HUES64 (cell line): ENCODE results near the gene KRTAP5-4.

Source experiments
- H3K27ac ChIP-seq: 2 replicates; pipeline ENCODE4 v1.7.0; 2013; ENCODE audit warnings: low read depth, low read length, inconsistent platforms
- H3K27me3 ChIP-seq: 2 replicates; pipeline ENCODE4 v1.6.1; 2013; ENCODE audit warnings: mild to moderate bottlenecking, low read length; ENCODE audit not compliant: insufficient read depth
- H3K36me3 ChIP-seq: 2 replicates; pipeline ENCODE4 v1.6.1; 2013; ENCODE audit warnings: mild to moderate bottlenecking, low read length; ENCODE audit not compliant: insufficient read depth
- H3K4me1 ChIP-seq: 2 replicates; pipeline ENCODE4 v1.6.1; 2013; ENCODE audit warnings: mild to moderate bottlenecking, low read length, moderate library complexity; ENCODE audit not compliant: insufficient read depth
- H3K4me3 ChIP-seq: 2 replicates; pipeline ENCODE4 v1.5.1; 2013; ENCODE audit warnings: mild to moderate bottlenecking, low read length, moderate library complexity
- H3K9ac ChIP-seq: 2 replicates; pipeline ENCODE4 v1.6.1; 2013; ENCODE audit warnings: mild to moderate bottlenecking, low read depth, low read length
- H3K9me3 ChIP-seq: 2 replicates; pipeline ENCODE4 v1.6.1; 2013; ENCODE audit warnings: low read depth, low read length; ENCODE audit not compliant: insufficient read depth
- WGBS: fragments of 150-250, 120-280 bp; methylation state at CpG from one replicate; pipeline ENCODE4 v1.1.7; 2013; ENCODE audit warnings: missing lambda C conversion rate; 5-methylcytosine and 5-hydroxymethylcytosine counted together

The KRTAP5-4 gene

GRCh38 chr11:1632053-1632714 is 10.2 kb upstream of the KRTAP5-4 start:
- no peaks in the 10 kb centered on the region for H3K9me3 ChIP-seq
- H3K4me1 ChIP-seq: 0 out of 2 replicates have a peak, but pooled peaks cover 3% of the 10 kb centered on the region
- H3K27ac ChIP-seq: no peak overlapping the region
- peaks cover 25% of the 10 kb centered on the region for H3K27me3 ChIP-seq
- no peaks in the 10 kb centered on the region for H3K36me3 ChIP-seq
- H3K9ac ChIP-seq: no peak overlapping the region
- no peak overlapping the region for H3K4me3 ChIP-seq
- WGBS: 90% methylated on average over 11 of the region's 11 CpGs

- no peak overlapping the region for H3K4me3 ChIP-seq
- 0 out of 2 replicates have a peak, but pooled peaks cover 3% of the 10 kb centered on the region for H3K4me1 ChIP-seq
- H3K36me3 ChIP-seq: no peaks in the 10 kb centered on the region
- H3K27me3 ChIP-seq: peaks cover 28% of the 10 kb centered on the region
- no peak overlapping the region for H3K9ac ChIP-seq
- H3K27ac ChIP-seq: no peak overlapping the region
- no peaks in the 10 kb centered on the region for H3K9me3 ChIP-seq
- 92% methylated on average over 13 of the region's 13 CpGs for WGBS
Observed at GRCh38 chr11:1631066-1631568, 9.2 kb upstream of the KRTAP5-4 start.

DNA sequence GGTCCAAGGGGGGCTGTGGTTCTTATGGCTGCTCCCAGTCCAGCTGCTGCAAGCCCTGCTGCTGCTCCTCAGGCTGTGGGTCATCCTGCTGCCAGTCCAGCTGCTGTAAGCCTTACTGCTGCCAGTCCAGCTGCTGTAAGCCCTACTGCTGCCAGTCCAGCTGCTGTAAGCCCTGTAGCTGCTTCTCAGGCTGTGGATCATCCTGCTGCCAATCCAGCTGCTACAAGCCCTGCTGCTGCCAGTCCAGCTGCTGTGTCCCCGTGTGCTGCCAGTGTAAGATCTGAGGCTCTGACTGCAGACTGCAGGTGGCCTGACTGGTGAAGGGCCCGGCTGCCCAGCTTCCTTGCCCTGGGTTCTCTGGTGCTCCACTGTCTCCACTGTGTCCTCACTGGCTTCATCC is 8.3 kb upstream of the KRTAP5-4 start:
- no peak overlapping the region for H3K4me3 ChIP-seq
- peaks cover 28% of the 10 kb centered on the region for H3K27me3 ChIP-seq
- H3K9me3 ChIP-seq: no peaks in the 10 kb centered on the region
- H3K27ac ChIP-seq: no peak overlapping the region
- no peaks in the 10 kb centered on the region for H3K36me3 ChIP-seq
- H3K4me1 ChIP-seq: 0 out of 2 replicates have a peak, but pooled peaks cover 3% of the 10 kb centered on the region
- no peak overlapping the region for H3K9ac ChIP-seq
- 87% methylated on average over 2 of the region's 2 CpGs for WGBS

- H3K9ac ChIP-seq: peak within 1 kb of the TSS; percentile 29; the same call in 1 of the 2 replicates
- 91% methylated on average over 26 of the region's 26 CpGs for WGBS
Observed at GRCh38 chr11:1629326-1630185, 7.6 kb upstream of the KRTAP5-4 start, which contains the start of gene KRTAP5-5. Gene KRTAP5-5, plus strand, starts transcription at chr11:1629775. Its CDS starts 66 bp downstream, at chr11:1629841.

GRCh38 chr11:1628506-1629325 is 6.8 kb upstream of the KRTAP5-4 start:
- peak overlapping the region; percentile 29; the same call in 1 of the 2 replicates for H3K9ac ChIP-seq
- H3K4me3 ChIP-seq: no peak overlapping the region
- 0 out of 2 replicates have a peak, but pooled peaks cover 3% of the 10 kb centered on the region for H3K4me1 ChIP-seq
- H3K9me3 ChIP-seq: no peaks in the 10 kb centered on the region
- no peaks in the 10 kb centered on the region for H3K36me3 ChIP-seq
- H3K27ac ChIP-seq: no peak overlapping the region
- H3K27me3 ChIP-seq: peaks cover 25% of the 10 kb centered on the region
- WGBS: 41% methylated on average over 35 of the region's 35 CpGs

More at GRCh38 chr11:1629326-1630185, 7.6 kb upstream of the KRTAP5-4 start, which contains the start of gene KRTAP5-5:
- Histone ChIP-seq H3K36me3 (no peaks in the 10 kb centered on the region), H3K27me3 (peaks cover 28% of the 10 kb centered on the region), H3K4me1 (0 out of 2 replicates have a peak, but pooled peaks cover 3% of the 10 kb centered on the region), H3K9me3 (no peaks in the 10 kb centered on the region), H3K27ac (no peak within 1 kb of the TSS), H3K4me3 (no peak within 1 kb of the TSS)

GRCh38 chr11:1625541-1625940 is 3.6 kb upstream of the KRTAP5-4 start:
- WGBS: 94% methylated on average over 13 of the region's 13 CpGs
- H3K4me3 ChIP-seq: no peak overlapping the region

GRCh38 chr11:1624621-1625020 is 2.7 kb upstream of the KRTAP5-4 start:
- Histone ChIP-seq H3K4me3 (no peak overlapping the region), H3K27ac (no peak overlapping the region), H3K27me3 (peaks cover 18% of the 10 kb centered on the region), H3K4me1 (0 out of 2 replicates have a peak, but pooled peaks cover 3% of the 10 kb centered on the region), H3K9me3 (no peaks in the 10 kb centered on the region), H3K36me3 (no peaks in the 10 kb centered on the region), H3K9ac (no peak overlapping the region)
- 82% methylated on average over 16 of the region's 16 CpGs for WGBS

More at GRCh38 chr11:1625541-1625940, 3.6 kb upstream of the KRTAP5-4 start:
- H3K9me3 ChIP-seq: no peaks in the 10 kb centered on the region
- H3K27me3 ChIP-seq: peaks cover 22% of the 10 kb centered on the region
- H3K4me1 ChIP-seq: 0 out of 2 replicates have a peak, but pooled peaks cover 3% of the 10 kb centered on the region
- H3K36me3 ChIP-seq: no peaks in the 10 kb centered on the region
- H3K9ac ChIP-seq: no peak overlapping the region
- H3K27ac ChIP-seq: no peak overlapping the region

GRCh38 chr11:1623716-1624115 is 1.8 kb upstream of the KRTAP5-4 start:
- Histone ChIP-seq H3K36me3 (no peaks in the 10 kb centered on the region), H3K9me3 (no peaks in the 10 kb centered on the region), H3K9ac (no peak overlapping the region), H3K27ac (no peak overlapping the region), H3K27me3 (peaks cover 11% of the 10 kb centered on the region), H3K4me3 (no peak overlapping the region), H3K4me1 (no peaks in the 10 kb centered on the region)
- WGBS: 75% methylated on average over 9 of the region's 9 CpGs

GRCh38 chr11:1619449-1619848 is 2.5 kb downstream of the KRTAP5-4 start:
- 95% methylated on average over 10 of the region's 10 CpGs for whole genome bisulfite sequencing
- Histone ChIP-seq H3K27ac (no peak overlapping the region), H3K4me1 (no peaks in the 10 kb centered on the region), H3K36me3 (no peaks in the 10 kb centered on the region), H3K9me3 (no peaks in the 10 kb centered on the region), H3K4me3 (no peak overlapping the region), H3K9ac (no peak overlapping the region), H3K27me3 (peaks cover 5% of the 10 kb centered on the region)

DNA sequence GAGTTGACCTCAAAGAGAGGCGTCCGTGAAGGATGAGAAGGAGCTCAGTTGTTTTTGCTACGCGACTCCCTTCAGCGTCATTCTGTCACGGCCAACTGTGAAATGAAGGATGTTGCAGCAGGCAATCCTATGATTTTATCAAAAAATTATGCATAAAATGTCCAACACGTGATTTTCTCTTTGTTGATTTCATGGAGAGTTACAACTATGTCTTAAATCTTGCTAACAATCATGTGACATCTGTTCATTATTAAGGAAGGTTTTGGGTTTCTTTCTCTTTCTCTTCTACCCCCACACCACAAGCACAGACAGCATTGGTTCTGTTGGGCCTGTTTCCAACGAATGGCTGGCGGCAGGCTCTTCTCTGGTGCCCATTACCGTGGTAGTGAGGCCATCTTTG is 3.7 kb downstream of the KRTAP5-4 start:
- Histone ChIP-seq H3K4me1 (no peaks in the 10 kb centered on the region), H3K27me3 (peaks cover 5% of the 10 kb centered on the region), H3K4me3 (no peak overlapping the region), H3K9me3 (no peaks in the 10 kb centered on the region), H3K36me3 (no peaks in the 10 kb centered on the region), H3K27ac (no peak overlapping the region), H3K9ac (no peak overlapping the region)
- 82% methylated on average over 10 of the region's 10 CpGs for WGBS
